Caco-2 (cell line): ENCODE data around the gene KLHL17. TPM values are rescaled to one million over a fixed set of nuclear protein-coding genes. Genes with fewer than 3 reads are reported as not detected.

Experiments used
- BruUV-seq: library from RNA; stranded (reverse); fragments of 400-500 nt; replicated peaks from 2 replicates; lab custom pipeline; 2021; lab: Mats Ljungman, UMichigan
- CTCF ChIA-PET: fragments of 300-600 bp; sonication (Branson Sonifier 250); formaldehyde crosslinking; loops from one replicate; lab custom pipeline; 2022; ENCODE audit warnings: antibody characterized with exemption; lab: Charles Lee
- POLR2A ChIA-PET: fragments of 300-600 bp; sonication (Branson Sonifier 250); formaldehyde crosslinking; loops from one replicate; lab custom pipeline; 2022; ENCODE audit warnings: antibody characterized with exemption; lab: Charles Lee
- DNase-seq, 2 experiments: peaks; one replicate each; pipeline versions ENCODE4 v3.0.0 to v3.0.0-alpha.2; 2020 to 2022
- H3K27me3 ChIP-seq: replicated peaks from 2 replicates; pipeline ENCODE4 v1.6.0; 2011; ENCODE audit warnings: low read length; ENCODE audit not compliant: control insufficient read depth, insufficient read depth
- H3K36me3 ChIP-seq: 2 replicates; pipeline ENCODE4 v1.5.1; 2011; ENCODE audit warnings: low read length; ENCODE audit not compliant: control insufficient read depth, insufficient read depth
- H3K4me1 ChIP-seq: fragments of 250-450 bp; sonication (Bioruptor Pico); 2 replicates; pipeline ENCODE4 v1.5.1; 2020; ENCODE audit warnings: mild to moderate bottlenecking
- H3K4me3 ChIP-seq: 2 replicates; pipeline ENCODE4 v1.5.1; 2011; ENCODE audit warnings: low read depth, mild to moderate bottlenecking, control low read depth, low read length
- H3K9me3 ChIP-seq: fragments of 250-450 bp; sonication (Bioruptor Pico); 2 replicates; pipeline ENCODE4 v1.5.1; 2020; ENCODE audit warnings: mild to moderate bottlenecking, moderate library complexity
- H3K27ac Mint-ChIP-seq: one replicate; pipeline ENCODE4 v1.8.0; 2022; ENCODE audit warnings: mixed read lengths; ENCODE audit not compliant: unreplicated experiment
- H3K27me3 Mint-ChIP-seq: one replicate; pipeline ENCODE4 v1.8.0; 2022; ENCODE audit warnings: mixed read lengths; ENCODE audit not compliant: insufficient read depth, unreplicated experiment
- H3K36me3 Mint-ChIP-seq: one replicate; pipeline ENCODE4 v1.8.0; 2022; ENCODE audit warnings: mild to moderate bottlenecking, mixed read lengths; ENCODE audit not compliant: insufficient read depth, unreplicated experiment
- H3K4me1 Mint-ChIP-seq: one replicate; pipeline ENCODE4 v1.8.0; 2022; ENCODE audit warnings: low read depth, mixed read lengths; ENCODE audit not compliant: unreplicated experiment
- H3K4me3 Mint-ChIP-seq: one replicate; pipeline ENCODE4 v1.8.0; 2022; ENCODE audit warnings: mild to moderate bottlenecking, moderate library complexity, mixed read lengths; ENCODE audit not compliant: unreplicated experiment
- H3K9me3 Mint-ChIP-seq: one replicate; pipeline ENCODE4 v1.8.0; 2022; ENCODE audit warnings: mixed read lengths; ENCODE audit not compliant: unreplicated experiment
- intact Hi-C: fragments of 100-400 bp; cut with micrococcal nuclease; formaldehyde crosslinking; loops from one replicate; pipeline ENCODE4 v1.10.0; 2022; ENCODE audit not compliant: unreplicated experiment
- total RNA-seq: library from RNA; stranded (reverse); gene quantifications from 2 replicates; pipeline ENCODE4 v1.2.3, GENCODE V29; 2022
- TF ChIP-seq, protein P1 (sequence below), 2 experiments: fragments of 200-600 bp in 1 of 2; IDR thresholded peaks; 1 replicate in 1 of 2; 2 replicates in 1 of 2; pipeline versions ENCODE4 v1.5.1 to v1.8.0; 2011 to 2022; ENCODE audit warnings: antibody characterized with exemption in 1 of 2, control low read depth in 1 of 2, inconsistent platforms in 1 of 2, low read depth in 1 of 2, low read length in 1 of 2, mild to moderate bottlenecking in 1 of 2, moderate library complexity in 1 of 2; ENCODE audit not compliant: insufficient read depth in 1 of 2, severe bottlenecking in 1 of 2, unreplicated experiment in 1 of 2

Gene KLHL17
- total RNA-seq, 1 experiment from 2014 or later, result 33.1 TPM

DNA sequence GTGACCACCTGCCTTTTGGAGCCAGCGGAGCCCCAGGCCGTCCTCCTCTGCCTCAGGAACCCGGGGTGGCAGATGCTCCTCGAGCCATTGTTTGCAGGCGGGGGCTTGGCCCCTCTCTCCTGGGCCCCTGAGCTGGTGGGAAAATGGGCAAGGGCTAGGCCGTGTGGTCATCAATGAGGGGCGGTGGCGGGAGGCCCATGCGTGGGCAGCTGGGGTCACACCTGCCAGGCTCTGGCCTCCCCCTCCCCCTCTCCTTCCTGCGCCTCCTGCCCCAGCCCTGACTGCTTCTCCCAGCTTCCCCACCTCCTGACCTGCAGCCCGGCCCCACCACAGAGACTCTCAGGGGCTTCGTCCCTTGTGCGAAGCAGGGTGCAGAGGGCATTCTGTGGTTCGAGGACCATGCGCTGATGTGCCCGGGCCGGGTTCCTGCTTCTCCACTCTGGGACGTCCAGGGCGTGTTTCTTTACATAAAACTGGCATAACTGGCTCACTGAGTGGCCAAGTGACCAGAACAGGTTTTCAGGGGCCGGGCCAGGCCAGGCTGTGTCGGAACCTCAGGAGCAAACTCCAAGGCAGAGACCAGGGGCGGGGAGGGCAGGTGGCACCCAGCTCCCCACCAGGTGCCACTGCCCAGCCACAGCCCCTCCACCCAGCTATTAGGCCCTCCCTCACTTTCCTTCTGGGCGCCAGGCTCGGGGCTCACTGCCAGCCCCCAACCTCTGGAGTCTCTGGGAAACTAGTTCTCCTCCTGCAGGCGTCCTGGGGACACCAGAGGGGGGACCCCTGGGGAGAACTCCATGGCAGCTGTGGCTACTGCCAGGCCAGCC is 27.4 kb upstream of the KLHL17 start:
- TF ChIP-seq, protein P1, sequence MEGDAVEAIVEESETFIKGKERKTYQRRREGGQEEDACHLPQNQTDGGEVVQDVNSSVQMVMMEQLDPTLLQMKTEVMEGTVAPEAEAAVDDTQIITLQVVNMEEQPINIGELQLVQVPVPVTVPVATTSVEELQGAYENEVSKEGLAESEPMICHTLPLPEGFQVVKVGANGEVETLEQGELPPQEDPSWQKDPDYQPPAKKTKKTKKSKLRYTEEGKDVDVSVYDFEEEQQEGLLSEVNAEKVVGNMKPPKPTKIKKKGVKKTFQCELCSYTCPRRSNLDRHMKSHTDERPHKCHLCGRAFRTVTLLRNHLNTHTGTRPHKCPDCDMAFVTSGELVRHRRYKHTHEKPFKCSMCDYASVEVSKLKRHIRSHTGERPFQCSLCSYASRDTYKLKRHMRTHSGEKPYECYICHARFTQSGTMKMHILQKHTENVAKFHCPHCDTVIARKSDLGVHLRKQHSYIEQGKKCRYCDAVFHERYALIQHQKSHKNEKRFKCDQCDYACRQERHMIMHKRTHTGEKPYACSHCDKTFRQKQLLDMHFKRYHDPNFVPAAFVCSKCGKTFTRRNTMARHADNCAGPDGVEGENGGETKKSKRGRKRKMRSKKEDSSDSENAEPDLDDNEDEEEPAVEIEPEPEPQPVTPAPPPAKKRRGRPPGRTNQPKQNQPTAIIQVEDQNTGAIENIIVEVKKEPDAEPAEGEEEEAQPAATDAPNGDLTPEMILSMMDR (IDR thresholded peaks at IDR 0.05; ENCODE audit: insufficient read depth in 1 of 2, low read depth in 1 of 2, low read length in 1 of 2, severe bottlenecking in 1 of 2, unreplicated experiment in 1 of 2), result no peak
- no peak overlapping the region for H3K27ac Mint-ChIP-seq
- no peak for DNase-seq
- ChIA-PET POLR2A (no interaction called here), CTCF (interaction anchor here (0.6 to 1.0 kb wide), 2 partner anchors 9 to 42 kb away, joined by 3 to 4 read pairs; no protein-coding TSS in a partner anchor)
- intact Hi-C loops, result no loop called here
- no peaks in the 10 kb centered on the region for H3K4me1 ChIP-seq
- H3K9me3 ChIP-seq, result no peaks in the 10 kb centered on the region
- H3K27me3 ChIP-seq, result peaks cover 2% of the 10 kb centered on the region; the same call in 1 of the 2 replicates
- H3K4me1 Mint-ChIP-seq, result peaks cover 6% of the 10 kb centered on the region
- no peak overlapping the region for H3K4me3 ChIP-seq
- no peaks in the 10 kb centered on the region for H3K9me3 Mint-ChIP-seq
- H3K36me3 ChIP-seq, result no peaks in the 10 kb centered on the region
- H3K4me3 Mint-ChIP-seq, result no peak overlapping the region
- peaks cover 6% of the 10 kb centered on the region for H3K27me3 Mint-ChIP-seq
- no TSS peak for BruUV-seq
- no peaks in the 10 kb centered on the region for H3K36me3 Mint-ChIP-seq

DNA sequence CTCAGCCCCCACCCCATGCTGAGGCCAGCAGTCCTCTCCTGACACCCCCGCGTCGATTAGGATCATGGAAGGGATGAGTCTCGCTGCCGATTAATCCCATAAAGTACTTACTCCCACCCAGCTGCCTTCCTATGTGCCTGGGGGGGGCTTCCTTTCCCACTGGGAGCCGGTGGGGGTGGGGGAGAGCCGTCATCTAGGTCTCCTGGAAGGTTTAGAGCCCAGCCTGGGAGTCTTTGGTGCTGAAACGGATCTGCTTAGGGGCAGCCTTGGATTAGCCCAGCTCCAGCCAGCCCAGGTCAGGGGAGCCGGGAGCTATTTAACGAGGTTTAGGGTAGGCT is 26.8 kb upstream of the KLHL17 start:
- H3K27me3 Mint-ChIP-seq, result peaks cover 4% of the 10 kb centered on the region
- no peak overlapping the region for H3K27ac Mint-ChIP-seq
- H3K4me1 Mint-ChIP-seq, result peaks cover 6% of the 10 kb centered on the region
- H3K4me3 Mint-ChIP-seq, result no peak overlapping the region
- ChIA-PET POLR2A (no interaction called here), CTCF (interaction anchor here (0.6 to 1.0 kb wide), 2 partner anchors 9 to 42 kb away, joined by 3 to 4 read pairs; no protein-coding TSS in a partner anchor)
- Histone ChIP-seq H3K4me1 (no peaks in the 10 kb centered on the region), H3K9me3 (no peaks in the 10 kb centered on the region), H3K27me3 (peaks cover 2% of the 10 kb centered on the region; the same call in 1 of the 2 replicates), H3K4me3 (no peak overlapping the region), H3K36me3 (no peaks in the 10 kb centered on the region)
- H3K9me3 Mint-ChIP-seq, result no peaks in the 10 kb centered on the region
- BruUV-seq, result no TSS peak
- TF ChIP-seq, protein P1 (IDR thresholded peaks at IDR 0.05; ENCODE audit: insufficient read depth in 1 of 2, low read depth in 1 of 2, low read length in 1 of 2, severe bottlenecking in 1 of 2, unreplicated experiment in 1 of 2), result no peak
- intact Hi-C loops, result no loop called here
- no peak for DNase-seq
- no peaks in the 10 kb centered on the region for H3K36me3 Mint-ChIP-seq

DNA sequence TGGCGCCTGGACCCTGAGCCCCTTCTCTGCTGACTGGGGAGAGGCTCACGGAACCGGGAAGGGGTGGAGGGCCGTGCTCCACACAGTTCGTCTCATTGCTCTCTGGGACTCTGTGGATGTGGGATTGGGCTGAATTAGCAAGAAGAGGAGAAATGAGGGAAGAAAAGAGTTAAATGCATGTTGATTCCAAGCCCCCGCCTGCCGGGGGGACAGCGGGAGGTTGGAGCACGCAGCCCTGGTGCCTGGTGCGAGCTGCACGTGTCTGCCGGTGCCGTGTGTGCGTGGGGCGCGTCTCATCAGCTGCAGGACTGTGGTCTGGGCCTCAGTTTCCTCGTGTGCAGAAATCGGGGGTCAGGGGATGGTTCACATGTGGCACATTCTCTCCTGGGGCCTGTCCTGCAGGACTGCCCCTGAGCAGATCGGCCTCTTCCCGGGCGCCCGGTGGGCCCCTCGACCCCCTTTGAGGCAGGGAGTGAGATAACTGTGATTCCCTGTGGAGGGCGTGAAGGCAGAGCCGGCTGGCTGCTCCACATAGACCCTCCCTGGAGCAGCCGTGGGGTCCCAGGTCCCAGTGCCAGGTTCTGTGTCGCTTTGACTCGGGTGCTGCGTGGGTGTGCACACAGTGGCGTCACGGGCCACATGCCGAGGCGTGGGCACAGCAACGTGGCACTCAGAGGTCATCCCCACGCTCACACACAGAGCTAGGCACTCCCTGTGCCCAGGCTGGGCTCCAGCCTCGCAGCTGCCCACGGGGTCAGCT is 25.2 kb upstream of the KLHL17 start:
- no peak for DNase-seq
- TF ChIP-seq, protein P1 (IDR thresholded peaks at IDR 0.05; ENCODE audit: insufficient read depth in 1 of 2, low read depth in 1 of 2, low read length in 1 of 2, severe bottlenecking in 1 of 2, unreplicated experiment in 1 of 2), result no peak
- H3K27me3 Mint-ChIP-seq, result peaks cover 4% of the 10 kb centered on the region
- peaks cover 6% of the 10 kb centered on the region for H3K4me1 Mint-ChIP-seq
- intact Hi-C loops, result loop anchor here (5.0 kb wide), 1 partner anchor 33 kb away; no protein-coding TSS in a partner anchor
- H3K36me3 Mint-ChIP-seq, result no peaks in the 10 kb centered on the region
- H3K27me3 ChIP-seq, result peaks cover 2% of the 10 kb centered on the region; the same call in 1 of the 2 replicates
- ChIA-PET CTCF (no interaction called here), POLR2A (no interaction called here)
- no peak overlapping the region for H3K27ac Mint-ChIP-seq
- no peaks in the 10 kb centered on the region for H3K9me3 ChIP-seq
- H3K4me1 ChIP-seq, result no peaks in the 10 kb centered on the region
- no peaks in the 10 kb centered on the region for H3K36me3 ChIP-seq
- no TSS peak for BruUV-seq
- H3K4me3 Mint-ChIP-seq, result no peak overlapping the region
- H3K9me3 Mint-ChIP-seq, result no peaks in the 10 kb centered on the region
- H3K4me3 ChIP-seq, result no peak overlapping the region
